Aorta (tissue), 5 donors: ENCODE data around the gene ASS1. TPM values are rescaled to one million over a fixed set of nuclear protein-coding genes. Genes with fewer than 3 reads are reported as not detected.

Source experiments
- ATAC-seq: fragments of 200-7000 bp; cut with Tn5 transposase; one replicate; pipeline ENCODE4 v1.9.1; 2022; ENCODE audit warnings: moderate library complexity; ENCODE audit not compliant: low FRiP score
- DNase-seq, 2 donors: peaks; one replicate each; pipeline ENCODE4 v3.0.0-alpha.2; 2020
- H3K27ac ChIP-seq, 2 donors: one replicate each; pipeline ENCODE4 v1.5.1; 2013; ENCODE audit warnings: low read length in 2 of 2, mild to moderate bottlenecking in 2 of 2, moderate library complexity in 2 of 2, control low read depth in 1 of 2, inconsistent platforms in 1 of 2, low read depth in 1 of 2
- H3K27me3 ChIP-seq, 2 donors: one replicate each; pipeline ENCODE4 v1.6.1; 2013; ENCODE audit warnings: control low read depth in 1 of 2, low read length in 1 of 2, mild to moderate bottlenecking in 1 of 2, moderate library complexity in 1 of 2; ENCODE audit not compliant: insufficient read depth in 2 of 2, control insufficient read depth in 1 of 2
- H3K36me3 ChIP-seq, 2 donors: one replicate each; pipeline ENCODE4 v1.6.1; 2013; ENCODE audit warnings: control low read depth in 1 of 2, low read length in 1 of 2, mild to moderate bottlenecking in 1 of 2; ENCODE audit not compliant: insufficient read depth in 2 of 2, control insufficient read depth in 1 of 2
- H3K4me1 ChIP-seq, 2 donors: one replicate each; pipeline ENCODE4 v1.6.1; 2013; ENCODE audit warnings: low read length in 2 of 2, control low read depth in 1 of 2, mild to moderate bottlenecking in 1 of 2, moderate library complexity in 1 of 2; ENCODE audit not compliant: insufficient read depth in 2 of 2, control insufficient read depth in 1 of 2
- H3K4me3 ChIP-seq, 2 donors: one replicate each; pipeline ENCODE4 v1.5.1; 2013; ENCODE audit warnings: low read length in 2 of 2, control low read depth in 1 of 2, mild to moderate bottlenecking in 1 of 2
- H3K9me3 ChIP-seq: one replicate; pipeline ENCODE4 v1.6.1; 2013; ENCODE audit warnings: mild to moderate bottlenecking, low read length; ENCODE audit not compliant: control insufficient read depth
- WGBS, 2 donors: extraction: QIAGEN DNeasy Blood & Tissue Kit; methylation state at CpG; one replicate each; pipeline ENCODE4 v1.1.7; 2013; 5-methylcytosine and 5-hydroxymethylcytosine counted together
- intact Hi-C, 2 donors: fragments of 100-400 bp; cut with DNase I; formaldehyde crosslinking; loops; one replicate each; pipeline versions ENCODE4 v1.14.2 to v1.15.0; 2022
- polyA plus RNA-seq, 2 donors: library from polyadenylated mRNA; stranded (reverse); fragments of 200-250 nt; gene quantifications; one replicate each; pipeline ENCODE4 v1.2.3, GENCODE V29; 2013
- total RNA-seq, 2 donors: library from RNA; stranded (reverse); fragmentation: NEBNext Ultra II Directional; extraction: Animal tissue kit (Norgen Biotek cat#: 25700); gene quantifications; one replicate each; pipeline ENCODE4 v1.2.1, GENCODE V29; 2021
- donor health status: healthy with polysubstance abuse.
- donor health status: Bipolar disorder and iron deficiency.
- donor health status: DM: no; HTN: no; CAD: no.
- donor health status: DM: no; HTN: no; CAD: no.
- donor health status: DM: yes; HTN: yes; CAD: no.

ASS1 gene
- total and polyA plus RNA-seq, 4 donors, result 52.0 to 99.0 (median 78.5) TPM

GRCh38 chr9:130423272-130423671, 21.5 kb upstream of the ASS1 start:
- no peaks in the 10 kb centered on the region for H3K9me3 ChIP-seq
- WGBS, 2 donors, result 38 to 41% methylated on average over 8 of the region's 8 CpGs
- H3K36me3 ChIP-seq, result no peaks in the 10 kb centered on the region
- no peaks in the 10 kb centered on the region for H3K4me1 ChIP-seq
- no peak overlapping the region for H3K27ac ChIP-seq
- intact Hi-C loops, result no loop called here
- peak in 1 of 2 donors; percentile 56 for DNase-seq
- no peaks in the 10 kb centered on the region for H3K27me3 ChIP-seq
- ATAC-seq, result no peak
- H3K4me3 ChIP-seq, result no peak overlapping the region

GRCh38 chr9:130424595-130425454, 19.9 kb upstream of the ASS1 start:
- Histone ChIP-seq H3K36me3 (no peaks in the 10 kb centered on the region), H3K27ac (no peak overlapping the region), H3K4me3 (no peak overlapping the region), H3K27me3 (no peaks in the 10 kb centered on the region), H3K4me1 (no peaks in the 10 kb centered on the region), H3K9me3 (no peaks in the 10 kb centered on the region)
- DNase-seq, result peak in 1 of 2 donors; percentile 71
- WGBS, 2 donors, result 91 to 92% methylated on average over 24 of the region's 24 CpGs
- intact Hi-C loops, result no loop called here
- no peak for ATAC-seq

GRCh38 chr9:130425741-130426466, 18.9 kb upstream of the ASS1 start:
- DNase-seq, result peak in 1 of 2 donors; percentile 46
- ATAC-seq, result no peak
- H3K9me3 ChIP-seq, result no peaks in the 10 kb centered on the region
- WGBS, 2 donors, result 92 to 93% methylated on average over 21 of the region's 21 CpGs
- intact Hi-C loops, result no loop called here
- no peaks in the 10 kb centered on the region for H3K36me3 ChIP-seq
- H3K4me3 ChIP-seq, result no peak overlapping the region
- no peak overlapping the region for H3K27ac ChIP-seq
- H3K27me3 ChIP-seq, result no peaks in the 10 kb centered on the region
- H3K4me1 ChIP-seq, result no peaks in the 10 kb centered on the region

- no peaks in the 10 kb centered on the region for H3K36me3 ChIP-seq
- intact Hi-C loops, result no loop called here
- H3K4me1 ChIP-seq, result no peaks in the 10 kb centered on the region
- H3K27ac ChIP-seq, result no peak overlapping the region
- H3K27me3 ChIP-seq, result no peaks in the 10 kb centered on the region
- H3K4me3 ChIP-seq, result no peak overlapping the region
- ATAC-seq, result no peak
- H3K9me3 ChIP-seq, result no peaks in the 10 kb centered on the region
- 78 to 88% methylated on average over 8 of the region's 8 CpGs for WGBS, 2 donors
- DNase-seq, result peak in 1 of 2 donors; percentile 54
Measured at GRCh38 chr9:130426467-130426773, 18.3 kb upstream of the ASS1 start.

- Histone ChIP-seq H3K27ac (no peak overlapping the region), H3K9me3 (no peaks in the 10 kb centered on the region), H3K4me3 (no peak overlapping the region), H3K27me3 (no peaks in the 10 kb centered on the region), H3K36me3 (no peaks in the 10 kb centered on the region), H3K4me1 (no peaks in the 10 kb centered on the region)
- ATAC-seq (peak; percentile 36), DNase-seq (peak; percentile 70 to 85)
- intact Hi-C loops, result no loop called here
- 35 to 38% methylated on average over 10 of the region's 10 CpGs for WGBS, 2 donors
Measured at GRCh38 chr9:130426883-130427282, 17.9 kb upstream of the ASS1 start.

- Histone ChIP-seq H3K36me3 (no peaks in the 10 kb centered on the region), H3K27ac (no peak overlapping the region), H3K4me3 (no peak overlapping the region), H3K27me3 (no peaks in the 10 kb centered on the region), H3K9me3 (no peaks in the 10 kb centered on the region), H3K4me1 (no peaks in the 10 kb centered on the region)
- no peak for DNase-seq
- 90% methylated on average over 12 of the region's 12 CpGs for WGBS, 2 donors
- no peak for ATAC-seq
- intact Hi-C loops, result no loop called here
Measured at GRCh38 chr9:130427326-130427725, 17.4 kb upstream of the ASS1 start.

- DNase-seq, result no peak
- H3K4me3 ChIP-seq, result no peak overlapping the region
- no peaks in the 10 kb centered on the region for H3K27me3 ChIP-seq
- no peaks in the 10 kb centered on the region for H3K36me3 ChIP-seq
- no peaks in the 10 kb centered on the region for H3K9me3 ChIP-seq
- intact Hi-C loops, result no loop called here
- no peaks in the 10 kb centered on the region for H3K4me1 ChIP-seq
- no peak overlapping the region for H3K27ac ChIP-seq
- WGBS, 2 donors, result 94% methylated on average over 20 of the region's 20 CpGs
- no peak for ATAC-seq
Measured at GRCh38 chr9:130428086-130428665, 16.6 kb upstream of the ASS1 start.

- no peak for ATAC-seq
- no peaks in the 10 kb centered on the region for H3K36me3 ChIP-seq
- no peaks in the 10 kb centered on the region for H3K4me1 ChIP-seq
- no peak overlapping the region for H3K27ac ChIP-seq
- intact Hi-C loops, result no loop called here
- H3K4me3 ChIP-seq, result no peak overlapping the region
- H3K27me3 ChIP-seq, result no peaks in the 10 kb centered on the region
- WGBS, 2 donors, result 94 to 99% methylated on average over 13 of the region's 13 CpGs
- no peak for DNase-seq
- H3K9me3 ChIP-seq, result no peaks in the 10 kb centered on the region
Measured at GRCh38 chr9:130429381-130429780, 15.4 kb upstream of the ASS1 start.
